ENCODE measurements around the gene CCDC80. TPM values are rescaled to one million over a fixed set of nuclear protein-coding genes. Genes with fewer than 3 reads are reported as not detected.

The CCDC80 gene
- total RNA-seq, 1 experiment from 2014 or later, result 19.4 TPM

- Mint-ChIP-seq H3K9me3 (ENCODE audit: unreplicated experiment) (no peaks in the 10 kb centered on the region), H3K36me3 (ENCODE audit: insufficient read depth, unreplicated experiment) (peaks cover 22% of the 10 kb centered on the region), H3K4me3 (ENCODE audit: unreplicated experiment) (no peak overlapping the region), H3K4me1 (ENCODE audit: insufficient read depth, unreplicated experiment) (no peaks in the 10 kb centered on the region), H3K27me3 (ENCODE audit: insufficient read depth, unreplicated experiment) (no peaks in the 10 kb centered on the region), H3K27ac (ENCODE audit: low read depth, unreplicated experiment) (no peak overlapping the region)
- no peak for DNase-seq (ENCODE audit: unreplicated experiment)
- intact Hi-C loops (cut with micrococcal nuclease), result no loop called here
- no peak for TF ChIP-seq CTCF (IDR thresholded peaks at IDR 0.05; ENCODE audit: unreplicated experiment)
- POLR2A ChIA-PET, result interaction anchor here (0.8 to 1.7 kb wide), 2 partner anchors 9 to 397 kb away, joined by 3 read pairs; no protein-coding TSS in a partner anchor
- CTCF ChIA-PET, result interaction anchor here (4.1 kb wide), 1 partner anchor 11 kb away, joined by 14 read pairs; no protein-coding TSS in a partner anchor
- no TSS peak for BruUV-seq (replicated peaks)
Measured at GRCh38 chr3:112593258-112593657, 47.7 kb downstream of the CCDC80 start.

DNA sequence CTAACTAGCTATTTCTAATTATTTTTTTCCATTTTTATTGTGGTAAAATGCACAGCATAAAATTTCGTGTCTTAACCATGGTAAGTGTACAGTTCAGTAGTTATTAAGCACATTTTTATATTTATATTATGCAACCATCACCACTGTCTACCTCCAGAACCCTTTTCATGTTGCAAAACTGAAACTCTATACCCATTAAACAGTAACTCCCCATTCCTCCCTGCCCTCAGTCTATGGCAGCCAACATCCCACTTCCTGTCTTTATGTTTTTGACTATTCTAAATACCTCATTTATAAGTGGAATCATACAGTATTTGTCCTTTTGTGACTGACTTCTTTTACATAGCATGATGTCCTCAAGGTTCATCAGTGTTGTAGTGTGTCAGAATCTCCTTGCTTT, 53.6 kb downstream of the CCDC80 start:
- no TSS peak for BruUV-seq (replicated peaks)
- peaks cover 40% of the 10 kb centered on the region for H3K36me3 Mint-ChIP-seq (ENCODE audit: insufficient read depth, unreplicated experiment)
- H3K9me3 Mint-ChIP-seq (ENCODE audit: unreplicated experiment), result no peaks in the 10 kb centered on the region
- intact Hi-C loops (cut with micrococcal nuclease), result loop anchor here (10.0 kb wide), 1 partner anchor 697 kb away; no protein-coding TSS in a partner anchor
- H3K4me1 Mint-ChIP-seq (ENCODE audit: insufficient read depth, unreplicated experiment), result no peaks in the 10 kb centered on the region
- H3K4me3 Mint-ChIP-seq (ENCODE audit: unreplicated experiment), result no peak overlapping the region
- TF ChIP-seq CTCF (IDR thresholded peaks at IDR 0.05; ENCODE audit: unreplicated experiment), result no peak
- CTCF ChIA-PET, result interaction anchor here (0.6 to 1.9 kb wide), 5 partner anchors 8 to 55 kb away, joined by 3 to 6 read pairs (median 3); no protein-coding TSS in a partner anchor
- POLR2A ChIA-PET, result interaction anchor here (1.4 kb wide), 2 partner anchors 9 to 13 kb away, joined by 3 to 6 read pairs; no protein-coding TSS in a partner anchor
- DNase-seq (ENCODE audit: unreplicated experiment), result no peak
- H3K27ac Mint-ChIP-seq (ENCODE audit: low read depth, unreplicated experiment), result no peak overlapping the region
- no peaks in the 10 kb centered on the region for H3K27me3 Mint-ChIP-seq (ENCODE audit: insufficient read depth, unreplicated experiment)

DNA sequence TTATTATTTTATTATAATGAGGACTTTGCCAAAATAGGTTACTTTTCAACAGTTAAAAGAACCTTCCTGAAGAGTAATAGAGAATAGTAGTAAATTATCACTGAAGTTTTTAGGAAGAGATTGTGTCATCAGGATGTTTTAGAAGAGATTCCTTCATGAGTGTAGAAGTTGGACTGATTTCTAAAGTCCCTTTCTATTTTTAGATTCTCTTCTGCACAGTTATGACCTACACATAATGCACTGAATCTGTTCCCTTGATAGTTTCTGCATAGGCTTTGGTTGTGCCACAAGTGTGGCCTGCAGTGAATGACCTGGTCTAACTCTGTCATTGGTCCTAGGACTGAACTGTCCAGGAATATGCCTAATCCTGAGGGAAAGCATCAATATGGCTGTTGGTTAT, 55.2 kb downstream of the CCDC80 start:
- POLR2A ChIA-PET, result interaction anchor here (1.4 kb wide), 1 partner anchor 15 kb away, joined by 6 read pairs; no protein-coding TSS in a partner anchor
- no peaks in the 10 kb centered on the region for H3K27me3 Mint-ChIP-seq (ENCODE audit: insufficient read depth, unreplicated experiment)
- peaks cover 46% of the 10 kb centered on the region for H3K36me3 Mint-ChIP-seq (ENCODE audit: insufficient read depth, unreplicated experiment)
- no peak overlapping the region for H3K4me3 Mint-ChIP-seq (ENCODE audit: unreplicated experiment)
- no peak for DNase-seq (ENCODE audit: unreplicated experiment)
- TF ChIP-seq CTCF (IDR thresholded peaks at IDR 0.05; ENCODE audit: unreplicated experiment), result no peak
- intact Hi-C loops (cut with micrococcal nuclease), result loop anchor here (10.0 kb wide), 1 partner anchor 699 kb away; no protein-coding TSS in a partner anchor
- no peaks in the 10 kb centered on the region for H3K4me1 Mint-ChIP-seq (ENCODE audit: insufficient read depth, unreplicated experiment)
- no peak overlapping the region for H3K27ac Mint-ChIP-seq (ENCODE audit: low read depth, unreplicated experiment)
- BruUV-seq (replicated peaks), result no TSS peak
- no peaks in the 10 kb centered on the region for H3K9me3 Mint-ChIP-seq (ENCODE audit: unreplicated experiment)
- CTCF ChIA-PET, result interaction anchor here (1.4 kb wide), 1 partner anchor 393 kb away, joined by 4 read pairs; no protein-coding TSS in a partner anchor

GRCh38 chr3:112583105-112583504, 57.8 kb downstream of the CCDC80 start:
- no peak overlapping the region for H3K27ac Mint-ChIP-seq (ENCODE audit: low read depth, unreplicated experiment)
- no peak for TF ChIP-seq CTCF (IDR thresholded peaks at IDR 0.05; ENCODE audit: unreplicated experiment)
- ChIA-PET CTCF (interaction anchor here (0.8 to 7.6 kb wide), 23 partner anchors 9 to 408 kb away, joined by 3 to 77 read pairs (median 5); partner anchors contain the start of genes ATG3, CCDC80, GTPBP8 and SLC35A5), POLR2A (interaction anchor here (0.6 to 1.8 kb wide), 10 partner anchors 21 to 1164 kb away, joined by 3 to 9 read pairs (median 4); partner anchors contain the start of genes ATG3, ATP6V1A and SLC35A5)
- BruUV-seq (replicated peaks), result TSS peak; percentile 37
- no peaks in the 10 kb centered on the region for H3K4me1 Mint-ChIP-seq (ENCODE audit: insufficient read depth, unreplicated experiment)
- intact Hi-C loops (cut with micrococcal nuclease), result loop anchor here (2.0 to 10.0 kb wide), 2 partner anchors 20 to 702 kb away; no protein-coding TSS in a partner anchor
- no peaks in the 10 kb centered on the region for H3K27me3 Mint-ChIP-seq (ENCODE audit: insufficient read depth, unreplicated experiment)
- no peaks in the 10 kb centered on the region for H3K9me3 Mint-ChIP-seq (ENCODE audit: unreplicated experiment)
- peaks cover 49% of the 10 kb centered on the region for H3K36me3 Mint-ChIP-seq (ENCODE audit: insufficient read depth, unreplicated experiment)
- no peak overlapping the region for H3K4me3 Mint-ChIP-seq (ENCODE audit: unreplicated experiment)
- no peak for DNase-seq (ENCODE audit: unreplicated experiment)
